K562 (cell line): ENCODE results near the gene PPP1CA. TPM values are rescaled to one million over a fixed set of nuclear protein-coding genes. Genes with fewer than 3 reads are reported as not detected.

Experiments used
- ATF4 ChIP-seq: fragments of 450-650 bp; formaldehyde crosslinking; IDR thresholded peaks from 2 replicates; pipeline ENCODE4 v1.4.0; 2022; ENCODE audit warnings: mild to moderate bottlenecking, moderate library complexity
- CEBPG ChIP-seq, 3 experiments: fragments of 200-800 bp in 1 of 3; sonication (Bioruptor generic) in 1 of 3; sonication (generic) in 1 of 3; formaldehyde crosslinking in 1 of 3; IDR thresholded peaks in 2 of 3; conservative IDR thresholded peaks in 1 of 3; 2 replicates each; pipeline versions ENCODE4 v1.6.1 to v1.8.0; 2016 to 2022; ENCODE audit warnings: missing compliant biosample characterization in 2 of 3, missing genetic modification characterization in 2 of 3, mild to moderate bottlenecking in 1 of 3, missing genetic modification reagents in 1 of 3
- ETV5 ChIP-seq: sonication (generic); formaldehyde crosslinking; IDR thresholded peaks from 2 replicates; pipeline ENCODE4 v1.4.0; 2020; ENCODE audit warnings: low read depth, mild to moderate bottlenecking, missing genetic modification reagents
- ETV6 ChIP-seq, 3 experiments: fragments of 150-350 bp in 1 of 3; sonication (generic) in 1 of 3; formaldehyde crosslinking in 1 of 3; IDR thresholded peaks; 2 replicates each; pipeline versions ENCODE4 v1.6.1 to v1.8.0; 2014 to 2022; ENCODE audit warnings: borderline replicate concordance in 2 of 3, low read depth in 2 of 3, antibody characterized with exemption in 1 of 3, low read length in 1 of 3, mild to moderate bottlenecking in 1 of 3, missing genetic modification reagents in 1 of 3
- MGA ChIP-seq: fragments of 450-650 bp; IDR thresholded peaks from 2 replicates; pipeline ENCODE4 v1.6.1; 2016; ENCODE audit warnings: mild to moderate bottlenecking, moderate library complexity
- NCOA1 ChIP-seq: fragments of 450-650 bp; IDR thresholded peaks from 2 replicates; pipeline ENCODE4 v1.6.1; 2016; ENCODE audit warnings: low read depth
- RAD51 ChIP-seq: fragments of 450-650 bp; IDR thresholded peaks from 2 replicates; pipeline ENCODE4 v1.7.1; 2016; ENCODE audit warnings: low read depth, mild to moderate bottlenecking, borderline replicate concordance
- UBTF ChIP-seq, 2 experiments: IDR thresholded peaks; 2 replicates each; pipeline ENCODE4 v1.6.1; 2012; ENCODE audit warnings: improper control_type of control experiment in 2 of 2, low read depth in 2 of 2, low read length in 2 of 2, borderline replicate concordance in 1 of 2
- polyA plus RNA-seq, 8 experiments: library from polyadenylated mRNA; depleted of rRNA in 4 of 8; stranded (reverse) in 5 of 8; unstranded in 3 of 8; fragments of >200 nt; fragmentation: Nextera tagmentation in 2 of 8; fragmentation: Illumina TruSeq in 1 of 8; extraction: Ambion mirVana in 2 of 8; extraction: Trizol in 1 of 8; gene quantifications; 2 replicates each; pipeline versions ENCODE4 v1.2.1 to v1.2.3, GENCODE V29; 2011 to 2014; ENCODE audit warnings: inconsistent platforms in 1 of 8, missing spikeins in 1 of 8
- total RNA-seq, 7 experiments: library from RNA; depleted of rRNA in 6 of 7; stranded (reverse); fragments of >200 nt in 6 of 7; fragmentation: Illumina TruSeq in 2 of 7; extraction: Trizol in 2 of 7; gene quantifications; 2 replicates each; pipeline versions ENCODE4 v1.2.1 to v1.2.3, GENCODE V29; 2011 to 2021; ENCODE audit warnings: low replicate concordance in 1 of 7

PPP1CA gene
- total and polyA plus RNA-seq, 9 of the 15 experiments (the other 6 are each of a cell fraction or from before 2014, with no cell fraction given): 18.2 to 242 (median 188) TPM

GRCh38 chr11:67391304-67392182 is 10.1 kb downstream of the PPP1CA start, which contains the start of gene RAD9A (continued):
- peak; percentile 67; the same call in 1 of the 2 replicates for TF ChIP-seq ETV5 (CRISPR knock-in tag)
- TF ChIP-seq MGA: peak; percentile 97
- no peak for TF ChIP-seq ETV6 (IDR thresholded peaks at IDR 0.05; ENCODE audit: borderline replicate concordance in 1 of 2, low read depth in 2 of 2, low read length in 1 of 2)
- TF ChIP-seq ETV6 (CRISPR knock-in tag; IDR thresholded peaks at IDR 0.05; ENCODE audit: borderline replicate concordance): peak; percentile 89; the same call in 1 of the 2 replicates
- TF ChIP-seq ATF4 (CRISPR knock-in tag): no peak
- 0 out of 4 replicates have a peak, but pooled peaks of 1 of the 2 experiments have one; percentile 34 for TF ChIP-seq UBTF (IDR thresholded peaks at IDR 0.05; ENCODE audit: borderline replicate concordance in 1 of 2, low read depth in 2 of 2, low read length in 2 of 2)
- no peak for TF ChIP-seq NCOA1
- peak; percentile 100 for TF ChIP-seq RAD51
- peak; percentile 24; the same call in 1 of the 2 replicates for TF ChIP-seq CEBPG (CRISPR knock-in tag; IDR thresholded peaks at IDR 0.05)
- no peak for TF ChIP-seq CEBPG (tag; conservative IDR thresholded peaks at IDR 0.05 in 1 of 2, IDR thresholded peaks at IDR 0.05 in 1 of 2)
